Vagina (tissue), 2 donors: ENCODE measurements around the gene KIAA0825.

Experiments used
- CTCF ChIP-seq, 3 experiments: fragments of 450-650 bp in 2 of 3; fragments of 200-600 bp in 1 of 3; sonication (generic) in 1 of 3; IDR thresholded peaks; one replicate each; pipeline ENCODE4 v1.5.1; 2017 to 2019; ENCODE audit warnings: antibody characterized with exemption in 3 of 3, mild to moderate bottlenecking in 2 of 3, moderate library complexity in 2 of 3
- POLR2A ChIP-seq, 2 donors: fragments of 450-650 bp; IDR thresholded peaks; one replicate each; pipeline ENCODE4 v1.6.1; 2017; ENCODE audit warnings: antibody characterized with exemption in 2 of 2, mild to moderate bottlenecking in 2 of 2, moderate library complexity in 2 of 2
- POLR2AphosphoS5 ChIP-seq, 2 donors: sonication (generic); formaldehyde crosslinking; IDR thresholded peaks; one replicate each; pipeline ENCODE4 v1.9.0; 2017; ENCODE audit warnings: antibody characterized with exemption in 2 of 2, mild to moderate bottlenecking in 2 of 2, low read depth in 1 of 2; ENCODE audit not compliant: insufficient read depth in 1 of 2

GRCh38 chr5:94389515-94389899 lies 228.9 kb downstream of the KIAA0825 start:
- TF ChIP-seq CTCF (IDR thresholded peaks at IDR 0.05) (no peak), POLR2A (IDR thresholded peaks at IDR 0.05) (no peak), POLR2AphosphoS5 (IDR thresholded peaks at IDR 0.05; ENCODE audit: insufficient read depth in 1 of 2, low read depth in 1 of 2) (no peak)
